GM13976 (cell line): ENCODE results near the gene MAML2.

Source experiments
- DNase-seq: peaks from one replicate; pipeline ENCODE4 v3.0.0; 2012; ENCODE audit warnings: low spot score
- in situ Hi-C: fragments of 300-500 bp; cut with MboI; formaldehyde crosslinking; loops from one replicate; pipeline ENCODE4 v1.12.0; 2022; ENCODE audit warnings: low sequenced_read_pairs, mixed read lengths, inconsistent platforms; ENCODE audit not compliant: unreplicated experiment
- TF ChIP-seq, protein P1 (sequence below): IDR thresholded peaks from 2 replicates; pipeline ENCODE4 v1.5.1; 2012; ENCODE audit warnings: borderline replicate concordance, mild to moderate bottlenecking; ENCODE audit not compliant: insufficient read depth; ENCODE audit errors: extremely low read depth, missing control alignments, control extremely low read depth

MAML2 gene

DNA sequence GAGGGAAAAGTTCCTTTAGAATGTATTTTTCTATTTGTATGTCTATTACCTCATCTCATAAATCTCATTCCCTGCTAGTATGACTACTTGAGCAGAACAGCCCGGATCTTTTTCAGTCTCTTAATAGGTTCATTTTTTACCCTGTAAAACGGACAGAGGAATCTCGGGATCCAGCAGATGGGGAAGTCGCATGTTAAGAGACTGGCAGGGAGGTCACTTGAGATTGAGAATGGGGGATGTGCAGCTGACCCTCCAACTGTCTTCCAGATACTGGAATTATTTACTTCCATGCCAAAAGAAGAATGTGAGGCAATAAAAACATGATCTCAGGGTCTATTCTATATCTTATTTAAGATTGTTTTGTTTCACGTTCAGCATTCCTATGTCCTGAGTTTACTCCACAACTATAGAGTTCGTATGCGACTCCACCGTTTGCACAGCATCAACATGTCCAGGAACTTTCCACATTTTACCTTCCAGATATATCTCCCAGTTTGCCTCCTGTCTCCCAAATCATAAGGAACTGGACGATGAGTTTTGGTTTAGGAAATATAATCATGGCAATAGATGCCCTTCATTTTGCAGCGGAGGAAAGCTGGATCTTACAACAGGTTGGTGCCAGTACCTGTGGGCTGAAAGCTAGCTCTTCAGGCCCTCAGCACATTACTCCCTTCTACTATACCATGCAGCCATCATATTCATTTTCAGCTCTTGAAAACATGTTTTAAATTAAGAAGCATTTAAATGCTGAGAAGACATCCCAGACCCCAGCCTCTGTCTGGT lies 181.5 kb downstream of the MAML2 start:
- TF ChIP-seq, protein P1, sequence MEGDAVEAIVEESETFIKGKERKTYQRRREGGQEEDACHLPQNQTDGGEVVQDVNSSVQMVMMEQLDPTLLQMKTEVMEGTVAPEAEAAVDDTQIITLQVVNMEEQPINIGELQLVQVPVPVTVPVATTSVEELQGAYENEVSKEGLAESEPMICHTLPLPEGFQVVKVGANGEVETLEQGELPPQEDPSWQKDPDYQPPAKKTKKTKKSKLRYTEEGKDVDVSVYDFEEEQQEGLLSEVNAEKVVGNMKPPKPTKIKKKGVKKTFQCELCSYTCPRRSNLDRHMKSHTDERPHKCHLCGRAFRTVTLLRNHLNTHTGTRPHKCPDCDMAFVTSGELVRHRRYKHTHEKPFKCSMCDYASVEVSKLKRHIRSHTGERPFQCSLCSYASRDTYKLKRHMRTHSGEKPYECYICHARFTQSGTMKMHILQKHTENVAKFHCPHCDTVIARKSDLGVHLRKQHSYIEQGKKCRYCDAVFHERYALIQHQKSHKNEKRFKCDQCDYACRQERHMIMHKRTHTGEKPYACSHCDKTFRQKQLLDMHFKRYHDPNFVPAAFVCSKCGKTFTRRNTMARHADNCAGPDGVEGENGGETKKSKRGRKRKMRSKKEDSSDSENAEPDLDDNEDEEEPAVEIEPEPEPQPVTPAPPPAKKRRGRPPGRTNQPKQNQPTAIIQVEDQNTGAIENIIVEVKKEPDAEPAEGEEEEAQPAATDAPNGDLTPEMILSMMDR: no peak
- DNase-seq: no peak
- in situ Hi-C loops: no loop called here

DNA sequence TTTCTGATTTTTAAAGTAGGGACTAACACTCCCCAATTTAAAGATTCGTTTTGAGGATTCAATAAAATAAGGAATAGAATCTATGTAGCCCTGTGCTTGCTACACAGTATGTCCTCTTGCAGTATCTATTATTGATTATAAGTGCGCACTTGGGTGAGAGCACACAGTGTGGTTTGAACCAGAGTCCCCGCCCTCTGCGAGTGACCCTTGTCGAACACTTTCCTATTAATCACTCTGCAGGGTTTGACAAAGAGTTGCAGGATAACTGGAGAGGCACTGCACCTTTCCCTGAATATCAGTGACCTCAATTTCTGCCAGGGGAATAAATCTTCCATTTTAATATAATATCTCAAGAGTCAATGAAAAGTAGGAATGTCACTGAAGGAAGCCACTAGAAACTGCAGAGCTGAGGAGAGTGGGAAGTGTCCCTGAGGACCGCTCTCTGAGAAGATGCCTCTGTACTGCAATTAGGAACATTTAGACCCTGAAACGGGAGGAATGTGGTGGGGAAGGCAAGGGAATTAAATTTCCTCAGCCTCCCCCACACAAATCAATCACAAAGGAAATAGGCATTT lies 182.2 kb downstream of the MAML2 start:
- in situ Hi-C loops: no loop called here
- TF ChIP-seq, protein P1: no peak
- DNase-seq: no peak

DNA sequence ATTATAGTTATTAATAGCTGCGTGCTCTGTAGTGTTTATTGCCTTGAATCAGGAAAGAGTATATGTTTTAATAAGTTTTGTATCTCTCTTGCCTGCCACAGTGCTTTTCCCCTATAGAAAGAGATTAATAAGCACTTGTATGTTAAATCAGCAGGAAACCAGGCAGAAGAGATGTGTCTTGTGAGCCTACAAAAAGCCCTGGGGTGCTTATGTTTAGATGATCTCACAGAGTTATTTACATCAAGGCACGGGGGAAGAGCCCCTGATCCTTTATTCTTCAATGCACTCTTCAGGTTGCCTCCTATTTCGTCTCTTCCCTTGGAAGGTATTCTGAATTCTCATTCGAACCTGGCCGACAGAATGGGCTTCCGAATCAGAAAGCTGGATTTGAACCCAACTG lies 183.0 kb downstream of the MAML2 start:
- in situ Hi-C loops: no loop called here
- DNase-seq: no peak
- TF ChIP-seq, protein P1: no peak

DNA sequence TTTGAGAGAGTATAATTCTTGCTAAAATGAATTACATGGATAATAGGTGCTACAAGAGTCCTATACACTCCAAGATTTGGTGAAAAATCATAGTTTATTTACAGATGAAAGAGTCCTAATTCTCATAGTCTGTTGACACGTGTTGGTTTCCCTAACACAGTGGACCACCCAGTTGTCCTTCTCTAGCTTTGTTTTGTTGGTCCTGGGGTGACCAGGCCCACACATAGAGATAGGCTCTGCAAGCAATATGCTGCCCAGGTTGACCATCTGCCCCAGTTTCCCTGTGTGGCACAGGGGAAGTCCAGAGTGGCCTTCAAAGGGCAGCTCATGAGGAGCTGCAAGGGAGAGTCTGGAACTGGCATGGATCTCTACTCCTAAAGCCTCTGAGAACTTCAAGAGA lies 184.9 kb downstream of the MAML2 start:
- in situ Hi-C loops: no loop called here
- no peak for DNase-seq
- TF ChIP-seq, protein P1: no peak

DNA sequence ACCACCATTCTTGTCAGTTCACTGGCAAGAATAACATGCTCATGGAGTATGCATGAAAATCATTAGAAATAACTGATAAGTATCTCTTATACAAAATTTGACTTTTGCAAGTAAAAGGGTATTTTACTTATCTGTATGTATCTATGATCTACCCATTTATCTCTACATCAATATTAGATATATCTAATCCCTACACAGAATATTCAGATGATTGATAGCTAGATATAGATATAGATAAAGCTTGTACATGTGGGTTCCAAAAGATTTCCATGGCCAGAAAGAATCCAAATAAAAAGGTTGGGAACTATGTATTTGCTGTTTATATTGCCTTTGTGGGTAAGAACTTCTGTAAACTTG lies 185.5 kb downstream of the MAML2 start:
- DNase-seq: no peak
- TF ChIP-seq, protein P1: no peak
- in situ Hi-C loops: no loop called here

DNA sequence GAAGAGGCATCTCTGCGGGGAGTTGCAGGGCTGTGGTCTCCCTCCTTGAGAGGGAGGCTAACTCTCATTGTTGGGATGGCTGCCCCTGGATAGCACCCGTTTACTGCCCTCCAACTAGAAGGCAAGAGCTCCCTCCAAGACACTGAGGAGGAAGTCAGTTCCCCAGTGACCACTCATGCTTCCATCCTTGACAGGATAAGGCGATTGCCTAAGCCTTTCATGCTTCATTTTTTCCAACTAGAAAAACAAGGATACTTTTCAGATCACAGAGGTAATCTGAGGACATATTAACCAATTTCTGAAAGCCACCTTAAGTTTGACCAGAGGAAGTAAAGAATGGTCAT lies 186.6 kb downstream of the MAML2 start:
- TF ChIP-seq, protein P1: no peak
- DNase-seq: no peak
- in situ Hi-C loops: no loop called here
